OCI-LY1 (cell line): ENCODE measurements around the gene ATP11A.

Source experiments
- H2AFZ ChIP-seq: fragments of 200-600 bp; sonication (generic), shearing (Covaris generic); 2 replicates; pipeline ENCODE4 v1.6.0; 2014; ENCODE audit warnings: antibody characterized with exemption, mild to moderate bottlenecking, low read length
- H3F3A ChIP-seq: fragments of 200-600 bp; sonication (generic), shearing (Covaris generic); 2 replicates; pipeline ENCODE4 v1.6.0; 2014; ENCODE audit warnings: mild to moderate bottlenecking, antibody characterized with exemption, low read length, moderate library complexity; ENCODE audit not compliant: insufficient read depth
- H3K27ac ChIP-seq: fragments of 200-600 bp; sonication (generic); 2 replicates; pipeline ENCODE4 v1.5.1; 2014; ENCODE audit warnings: low read length, mixed run types, mild to moderate bottlenecking, low read depth; ENCODE audit not compliant: poor library complexity, severe bottlenecking
- H3K27me3 ChIP-seq: fragments of 200-600 bp; sonication (generic); 2 replicates; pipeline ENCODE4 v1.6.0; 2014; ENCODE audit warnings: antibody characterized with exemption, mild to moderate bottlenecking, low read length, moderate library complexity; ENCODE audit not compliant: insufficient read depth
- H3K36me3 ChIP-seq: fragments of 200-600 bp; sonication (generic); 2 replicates; pipeline ENCODE4 v1.6.1; 2014; ENCODE audit warnings: mild to moderate bottlenecking, antibody characterized with exemption, low read length, moderate library complexity, mixed read lengths; ENCODE audit not compliant: insufficient read depth
- H3K4me1 ChIP-seq: fragments of 200-600 bp; sonication (generic); 2 replicates; pipeline ENCODE4 v1.5.1; 2014; ENCODE audit warnings: mild to moderate bottlenecking, low read length, moderate library complexity; ENCODE audit not compliant: insufficient read depth, severe bottlenecking
- H3K4me2 ChIP-seq: fragments of 200-600 bp; sonication (generic), shearing (Covaris generic); 2 replicates; pipeline ENCODE4 v1.6.1; 2014; ENCODE audit warnings: low read length
- H3K4me3 ChIP-seq: fragments of 200-600 bp; sonication (generic); 2 replicates; pipeline ENCODE4 v1.5.1; 2014; ENCODE audit warnings: low read length, low read depth, mild to moderate bottlenecking, mixed read lengths; ENCODE audit not compliant: poor library complexity, severe bottlenecking
- H3K79me2 ChIP-seq: fragments of 200-600 bp; shearing (Covaris generic); 2 replicates; pipeline ENCODE4 v1.6.1; 2016; ENCODE audit warnings: mixed run types, low read length, mixed read lengths; ENCODE audit not compliant: insufficient read depth
- H3K9ac ChIP-seq: fragments of 200-600 bp; sonication (generic), shearing (Covaris generic); 2 replicates; pipeline ENCODE4 v1.6.1; 2014; ENCODE audit warnings: mild to moderate bottlenecking, low read length, mixed read lengths
- H3K9me2 ChIP-seq: fragments of 200-600 bp; sonication (generic), shearing (Covaris generic); 2 replicates; pipeline ENCODE4 v1.6.1; 2014; ENCODE audit warnings: low read depth, mild to moderate bottlenecking, low read length, mixed read lengths
- H3K9me3 ChIP-seq: fragments of 200-600 bp; shearing (Covaris generic); 2 replicates; pipeline ENCODE4 v1.6.1; 2014; ENCODE audit warnings: low read length, mixed read lengths
- H4K20me1 ChIP-seq: fragments of 200-600 bp; sonication (generic), shearing (Covaris generic); 2 replicates; pipeline ENCODE4 v1.6.0; 2016; ENCODE audit warnings: mild to moderate bottlenecking, low read length; ENCODE audit not compliant: insufficient read depth
- CTCF ChIP-seq: fragments of 200-600 bp; sonication (generic), shearing (Covaris generic); IDR thresholded peaks from 2 replicates; pipeline ENCODE4 v1.5.1; 2017; ENCODE audit warnings: mild to moderate bottlenecking, antibody characterized with exemption, low read length, moderate library complexity, mixed read lengths
- EZH2 ChIP-seq: fragments of 200-600 bp; sonication (generic), shearing (Covaris generic); IDR thresholded peaks from 2 replicates; pipeline ENCODE4 v1.8.0; 2017; ENCODE audit warnings: borderline replicate concordance, mixed run types, mild to moderate bottlenecking, antibody characterized with exemption, low read length, moderate library complexity, mixed read lengths

ATP11A gene

GRCh38 chr13:112769615-112770014 lies 79.8 kb downstream of the ATP11A start:
- TF ChIP-seq CTCF (no peak), EZH2 (no peak)
- Histone ChIP-seq H3K9ac (no peak overlapping the region), H3K36me3 (no peaks in the 10 kb centered on the region), H3K4me2 (no peak overlapping the region), H2AFZ (no peak overlapping the region), H3K27me3 (peaks cover 19% of the 10 kb centered on the region), H3F3A (no peaks in the 10 kb centered on the region), H3K79me2 (no peaks in the 10 kb centered on the region), H4K20me1 (0 out of 2 replicates have a peak, but pooled peaks cover 3% of the 10 kb centered on the region), H3K4me3 (no peak overlapping the region), H3K9me3 (no peaks in the 10 kb centered on the region), H3K4me1 (peaks cover 5% of the 10 kb centered on the region), H3K9me2 (no peaks in the 10 kb centered on the region), H3K27ac (no peak overlapping the region)

- no peak overlapping the region for H3K9ac ChIP-seq
- 0 out of 2 replicates have a peak, but pooled peaks cover 3% of the 10 kb centered on the region for H4K20me1 ChIP-seq
- no peaks in the 10 kb centered on the region for H3K79me2 ChIP-seq
These were observed 80.7 kb downstream of the ATP11A start for GRCh38 chr13:112770504-112770903.

GRCh38 chr13:112771139-112771876 lies 81.5 kb downstream of the ATP11A start:
- no peak for TF ChIP-seq EZH2
- no peak for TF ChIP-seq CTCF
- H3K36me3 ChIP-seq: no peaks in the 10 kb centered on the region
- H3K4me3 ChIP-seq: no peak overlapping the region
- no peak overlapping the region for H3K27ac ChIP-seq
- H3K27me3 ChIP-seq: peaks cover 19% of the 10 kb centered on the region
- no peak overlapping the region for H2AFZ ChIP-seq
- no peak overlapping the region for H3K9ac ChIP-seq
- no peak overlapping the region for H3K4me2 ChIP-seq
- peaks cover 5% of the 10 kb centered on the region for H3K4me1 ChIP-seq
- H3K9me3 ChIP-seq: no peaks in the 10 kb centered on the region
- H3K9me2 ChIP-seq: no peaks in the 10 kb centered on the region
- H3K79me2 ChIP-seq: no peaks in the 10 kb centered on the region
- 0 out of 2 replicates have a peak, but pooled peaks cover 3% of the 10 kb centered on the region for H4K20me1 ChIP-seq
- H3F3A ChIP-seq: no peaks in the 10 kb centered on the region

More at GRCh38 chr13:112770504-112770903, 80.7 kb downstream of the ATP11A start:
- Histone ChIP-seq H3K27me3 (peaks cover 19% of the 10 kb centered on the region), H3K9me3 (no peaks in the 10 kb centered on the region), H3K4me3 (no peak overlapping the region), H3K27ac (no peak overlapping the region), H2AFZ (no peak overlapping the region), H3K9me2 (no peaks in the 10 kb centered on the region), H3K4me2 (no peak overlapping the region), H3F3A (no peaks in the 10 kb centered on the region), H3K4me1 (peaks cover 5% of the 10 kb centered on the region), H3K36me3 (no peaks in the 10 kb centered on the region)
- TF ChIP-seq CTCF (no peak), EZH2 (no peak)
